Measurements from ENCODE around the gene EMC9.
"Not testable (repeated sequence)": the region's sequence is repeated elsewhere in the genome, so short reads cannot be mapped to it uniquely, and the experiment has no call there.

EMC9 gene

GRCh38 chr14:24129410-24129998 is 11.9 kb downstream of the EMC9 start:
- DNase-seq, result no peak

GRCh38 chr14:24127673-24128072 is 13.7 kb downstream of the EMC9 start:
- DNase-seq, result no peak

GRCh38 chr14:24126939-24127338 is 14.5 kb downstream of the EMC9 start:
- DNase-seq, result no peak

GRCh38 chr14:24123424-24124417 is 17.7 kb downstream of the EMC9 start:
- DNase-seq, result no peak

GRCh38 chr14:24122898-24123297 is 18.5 kb downstream of the EMC9 start:
- no peak for DNase-seq

GRCh38 chr14:24122416-24122815 is 19.0 kb downstream of the EMC9 start:
- no peak for DNase-seq

- DNase-seq, result no peak
Measured at GRCh38 chr14:24121210-24121609, 20.2 kb downstream of the EMC9 start.

GRCh38 chr14:24119691-24120090 is 21.7 kb downstream of the EMC9 start:
- no peak for DNase-seq

- DNase-seq, result no peak
Measured at GRCh38 chr14:24117179-24117578, 24.2 kb downstream of the EMC9 start.

- DNase-seq, result no peak
Measured at GRCh38 chr14:24116128-24116814, 25.1 kb downstream of the EMC9 start.

- DNase-seq, result no peak
Measured at GRCh38 chr14:24115422-24116127, 25.8 kb downstream of the EMC9 start.

GRCh38 chr14:24114532-24115421 is 26.6 kb downstream of the EMC9 start, which contains the start of the genes DCAF11 and NRL:
Gene DCAF11 (plus strand): TSS chr14:24114777. CDS start chr14:24115595, 818 bp downstream.
Gene NRL (minus strand): TSS chr14:24114949. CDS start chr14:24082848, 32,101 bp downstream.
- peak; percentile 99 for DNase-seq

GRCh38 chr14:24113801-24114531 is 27.4 kb downstream of the EMC9 start:
- DNase-seq, result peak; percentile 87

- no peak for DNase-seq
Measured at GRCh38 chr14:24113379-24113800, 28.0 kb downstream of the EMC9 start.

- no peak for DNase-seq
Measured at GRCh38 chr14:24110523-24110922, 30.9 kb downstream of the EMC9 start.

GRCh38 chr14:24110060-24110459 is 31.3 kb downstream of the EMC9 start:
- DNase-seq, result no peak

- DNase-seq, result no peak
Measured at GRCh38 chr14:24108336-24108874, 33.0 kb downstream of the EMC9 start.

- no peak for DNase-seq
Measured at GRCh38 chr14:24106672-24107271, 34.6 kb downstream of the EMC9 start.

GRCh38 chr14:24105609-24106239 is 35.7 kb downstream of the EMC9 start:
- DNase-seq, result not testable (repeated sequence)

- no peak for DNase-seq
Measured at GRCh38 chr14:24103451-24103850, 37.9 kb downstream of the EMC9 start.

Measured in NCI-H2029 (cell line).